Measurements from ENCODE around the gene PKD1. TPM values are rescaled to one million over a fixed set of nuclear protein-coding genes. Genes with fewer than 3 reads are reported as not detected.

Gene PKD1
- total RNA-seq, 1 experiment from 2014 or later = 102 TPM

- Mint-ChIP-seq H3K4me1 (no peaks in the 10 kb centered on the region), H3K36me3 (no peaks in the 10 kb centered on the region; the same call in 1 of the 2 replicates), H3K27ac (no peak overlapping the region), H3K27me3 (ENCODE audit: low read depth) (no peaks in the 10 kb centered on the region), H3K9me3 (no peaks in the 10 kb centered on the region), H3K4me3 (no peak overlapping the region)
- CTCF ChIA-PET = interaction anchor here (0.6 to 3.0 kb wide), 7 partner anchors 11 to 114 kb away, joined by 3 to 11 read pairs (median 3); no protein-coding TSS in a partner anchor
- TF ChIP-seq CREM (CRISPR knock-in tag; IDR thresholded peaks at IDR 0.05) (no peak), GABPB1 (CRISPR knock-in tag; IDR thresholded peaks at IDR 0.05) (no peak), RELA (CRISPR knock-in tag; IDR thresholded peaks at IDR 0.05; ENCODE audit: borderline replicate concordance) (no peak), GRHL2 (CRISPR knock-in tag; IDR thresholded peaks at IDR 0.05; ENCODE audit: insufficient replicate concordance, severe bottlenecking) (no peak), SP1 (CRISPR knock-in tag; conservative IDR thresholded peaks at IDR 0.05) (no peak), FOXP1 (CRISPR knock-in tag; IDR thresholded peaks at IDR 0.05; ENCODE audit: borderline replicate concordance) (no peak), ZNF671 (CRISPR knock-in tag; IDR thresholded peaks at IDR 0.05) (no peak), E2F1 (CRISPR knock-in tag; IDR thresholded peaks at IDR 0.05) (no peak), NR3C1 (CRISPR knock-in tag; conservative IDR thresholded peaks at IDR 0.05; ENCODE audit: low read depth) (no peak)
- TF ChIP-seq, protein P1, sequence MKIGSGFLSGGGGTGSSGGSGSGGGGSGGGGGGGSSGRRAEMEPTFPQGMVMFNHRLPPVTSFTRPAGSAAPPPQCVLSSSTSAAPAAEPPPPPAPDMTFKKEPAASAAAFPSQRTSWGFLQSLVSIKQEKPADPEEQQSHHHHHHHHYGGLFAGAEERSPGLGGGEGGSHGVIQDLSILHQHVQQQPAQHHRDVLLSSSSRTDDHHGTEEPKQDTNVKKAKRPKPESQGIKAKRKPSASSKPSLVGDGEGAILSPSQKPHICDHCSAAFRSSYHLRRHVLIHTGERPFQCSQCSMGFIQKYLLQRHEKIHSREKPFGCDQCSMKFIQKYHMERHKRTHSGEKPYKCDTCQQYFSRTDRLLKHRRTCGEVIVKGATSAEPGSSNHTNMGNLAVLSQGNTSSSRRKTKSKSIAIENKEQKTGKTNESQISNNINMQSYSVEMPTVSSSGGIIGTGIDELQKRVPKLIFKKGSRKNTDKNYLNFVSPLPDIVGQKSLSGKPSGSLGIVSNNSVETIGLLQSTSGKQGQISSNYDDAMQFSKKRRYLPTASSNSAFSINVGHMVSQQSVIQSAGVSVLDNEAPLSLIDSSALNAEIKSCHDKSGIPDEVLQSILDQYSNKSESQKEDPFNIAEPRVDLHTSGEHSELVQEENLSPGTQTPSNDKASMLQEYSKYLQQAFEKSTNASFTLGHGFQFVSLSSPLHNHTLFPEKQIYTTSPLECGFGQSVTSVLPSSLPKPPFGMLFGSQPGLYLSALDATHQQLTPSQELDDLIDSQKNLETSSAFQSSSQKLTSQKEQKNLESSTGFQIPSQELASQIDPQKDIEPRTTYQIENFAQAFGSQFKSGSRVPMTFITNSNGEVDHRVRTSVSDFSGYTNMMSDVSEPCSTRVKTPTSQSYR (CRISPR knock-in tag; IDR thresholded peaks at IDR 0.05) = no peak
- TF ChIP-seq, protein P2, sequence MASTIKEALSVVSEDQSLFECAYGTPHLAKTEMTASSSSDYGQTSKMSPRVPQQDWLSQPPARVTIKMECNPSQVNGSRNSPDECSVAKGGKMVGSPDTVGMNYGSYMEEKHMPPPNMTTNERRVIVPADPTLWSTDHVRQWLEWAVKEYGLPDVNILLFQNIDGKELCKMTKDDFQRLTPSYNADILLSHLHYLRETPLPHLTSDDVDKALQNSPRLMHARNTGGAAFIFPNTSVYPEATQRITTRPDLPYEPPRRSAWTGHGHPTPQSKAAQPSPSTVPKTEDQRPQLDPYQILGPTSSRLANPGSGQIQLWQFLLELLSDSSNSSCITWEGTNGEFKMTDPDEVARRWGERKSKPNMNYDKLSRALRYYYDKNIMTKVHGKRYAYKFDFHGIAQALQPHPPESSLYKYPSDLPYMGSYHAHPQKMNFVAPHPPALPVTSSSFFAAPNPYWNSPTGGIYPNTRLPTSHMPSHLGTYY (CRISPR knock-in tag; IDR thresholded peaks at IDR 0.05) = no peak
- TF ChIP-seq, protein P3, sequence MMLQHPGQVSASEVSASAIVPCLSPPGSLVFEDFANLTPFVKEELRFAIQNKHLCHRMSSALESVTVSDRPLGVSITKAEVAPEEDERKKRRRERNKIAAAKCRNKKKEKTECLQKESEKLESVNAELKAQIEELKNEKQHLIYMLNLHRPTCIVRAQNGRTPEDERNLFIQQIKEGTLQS (CRISPR knock-in tag; conservative IDR thresholded peaks at IDR 0.05) = no peak
- ATAC-seq (no peak), DNase-seq (ENCODE audit: low spot score) (no peak)
- POLR2A ChIA-PET = no interaction called here
Observed at GRCh38 chr16:2040787-2041522, 94.7 kb downstream of the PKD1 start.

DNA sequence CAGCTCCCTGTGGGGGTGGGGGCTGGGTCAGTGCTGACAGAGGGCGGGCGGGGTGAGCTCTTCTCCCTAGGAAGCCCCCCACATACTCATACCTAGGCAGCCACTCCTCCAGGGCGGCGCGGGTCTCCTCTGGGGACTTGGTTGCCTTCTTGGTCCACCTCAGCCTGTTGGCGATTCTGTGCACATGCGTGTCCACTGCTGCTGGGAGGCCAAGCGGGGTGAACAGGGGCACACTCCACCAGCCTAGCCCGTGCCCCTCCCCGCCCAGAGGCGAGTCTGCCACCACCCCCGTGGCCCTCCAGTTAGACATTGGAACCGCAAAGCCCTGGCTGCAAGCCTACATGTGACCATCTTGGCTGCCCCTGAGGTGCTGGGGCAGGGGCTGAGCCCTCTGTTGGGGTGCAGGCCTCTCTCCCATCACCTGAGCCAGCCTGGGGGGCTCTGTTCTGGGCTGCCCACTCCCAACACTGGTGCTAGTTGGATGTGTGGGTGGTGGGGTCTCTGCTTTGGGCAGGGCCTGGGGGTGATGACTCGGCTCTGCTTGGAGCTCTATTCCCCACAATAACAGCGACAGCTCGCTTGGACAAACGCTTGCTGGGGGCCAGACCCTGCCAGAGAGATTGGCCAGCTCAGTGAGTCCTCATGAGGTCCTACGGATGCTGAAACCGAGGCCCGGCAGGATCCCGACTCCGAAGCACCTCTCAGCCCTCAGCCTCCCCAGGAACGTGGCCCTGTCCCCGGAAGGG, 95.5 kb downstream of the PKD1 start:
- DNase-seq (ENCODE audit: low spot score) (no peak), ATAC-seq (no peak)
- Mint-ChIP-seq H3K4me1 (no peaks in the 10 kb centered on the region), H3K27ac (no peak overlapping the region), H3K36me3 (no peaks in the 10 kb centered on the region; the same call in 1 of the 2 replicates), H3K9me3 (no peaks in the 10 kb centered on the region), H3K4me3 (no peak overlapping the region), H3K27me3 (ENCODE audit: low read depth) (no peaks in the 10 kb centered on the region)
- POLR2A ChIA-PET = no interaction called here
- CTCF ChIA-PET = interaction anchor here (0.6 to 3.0 kb wide), 7 partner anchors 16 to 201 kb away, joined by 3 to 11 read pairs (median 3); no protein-coding TSS in a partner anchor
- TF ChIP-seq SOX15 (CRISPR knock-in tag; IDR thresholded peaks at IDR 0.05) (no peak), EMX1 (CRISPR knock-in tag; IDR thresholded peaks at IDR 0.05) (no peak), ELF4 (CRISPR knock-in tag; IDR thresholded peaks at IDR 0.05; ENCODE audit: low read depth) (no peak), HMGXB4 (CRISPR knock-in tag; IDR thresholded peaks at IDR 0.05) (no peak), ZNF138 (CRISPR knock-in tag; conservative IDR thresholded peaks at IDR 0.05) (no peak), FOXP1 (CRISPR knock-in tag; IDR thresholded peaks at IDR 0.05; ENCODE audit: borderline replicate concordance) (no peak), OVOL2 (CRISPR knock-in tag; IDR thresholded peaks at IDR 0.05; ENCODE audit: borderline replicate concordance) (no peak), CREB1 (CRISPR knock-in tag; IDR thresholded peaks at IDR 0.05) (no peak), ZNF219 (CRISPR knock-in tag; IDR thresholded peaks at IDR 0.05; ENCODE audit: borderline replicate concordance) (no peak), ZNF425 (CRISPR knock-in tag; conservative IDR thresholded peaks at IDR 0.05) (no peak), CREM (CRISPR knock-in tag; IDR thresholded peaks at IDR 0.05) (no peak)
- TF ChIP-seq, protein P4, sequence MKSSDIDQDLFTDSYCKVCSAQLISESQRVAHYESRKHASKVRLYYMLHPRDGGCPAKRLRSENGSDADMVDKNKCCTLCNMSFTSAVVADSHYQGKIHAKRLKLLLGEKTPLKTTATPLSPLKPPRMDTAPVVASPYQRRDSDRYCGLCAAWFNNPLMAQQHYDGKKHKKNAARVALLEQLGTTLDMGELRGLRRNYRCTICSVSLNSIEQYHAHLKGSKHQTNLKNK (CRISPR knock-in tag; IDR thresholded peaks at IDR 0.05) = no peak
- TF ChIP-seq, protein P3 (CRISPR knock-in tag; conservative IDR thresholded peaks at IDR 0.05) = no peak
